ENCODE data around the gene ERGIC3. TPM values are rescaled to one million over a fixed set of nuclear protein-coding genes. Genes with fewer than 3 reads are reported as not detected.

Gene ERGIC3
- total RNA-seq, 1 donor from 2014 or later = 460 TPM

DNA sequence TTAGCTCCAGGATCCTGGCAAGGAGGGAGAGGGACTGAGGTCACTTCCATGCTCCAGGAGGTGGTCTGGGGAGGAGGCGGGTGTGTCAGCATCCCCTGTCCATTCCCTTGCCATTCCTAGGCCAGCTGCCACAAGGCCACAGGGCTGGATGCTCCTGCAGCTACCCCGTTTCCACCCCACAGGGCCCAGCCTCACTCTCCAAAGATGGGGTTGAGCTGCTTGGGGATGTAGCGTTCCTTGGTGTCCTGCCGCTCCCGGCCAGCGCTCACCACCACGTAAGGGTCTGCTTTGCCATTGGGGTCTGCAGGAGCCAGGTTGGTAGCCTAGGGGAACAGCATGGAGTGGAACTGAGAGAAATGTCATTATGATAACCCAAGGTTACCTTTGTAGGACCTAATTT is 23.0 kb downstream of the ERGIC3 start:
- DNase-seq (ENCODE audit: low read depth) (no peak), FAIRE-seq (no peak)
- Histone ChIP-seq H3K36me3 (ENCODE audit: control insufficient read depth, insufficient read depth, low read length) (no peaks in the 10 kb centered on the region), H3K27me3 (ENCODE audit: control insufficient read depth, insufficient read depth, low read length) (no peaks in the 10 kb centered on the region), H3K4me3 (ENCODE audit: low read depth, low read length) (no peak overlapping the region)
- no peak for TF ChIP-seq CTCF (IDR thresholded peaks at IDR 0.05; ENCODE audit: insufficient read depth, low read length, severe bottlenecking)

GRCh38 chr20:35568645-35569044 is 26.8 kb downstream of the ERGIC3 start:
- Histone ChIP-seq H3K36me3 (ENCODE audit: control insufficient read depth, insufficient read depth, low read length) (no peaks in the 10 kb centered on the region), H3K27me3 (ENCODE audit: control insufficient read depth, insufficient read depth, low read length) (no peaks in the 10 kb centered on the region), H3K4me3 (ENCODE audit: low read depth, low read length) (no peak overlapping the region)
- peak; percentile 38 for TF ChIP-seq CTCF (IDR thresholded peaks at IDR 0.05; ENCODE audit: insufficient read depth, low read length, severe bottlenecking)
- FAIRE-seq (no peak), DNase-seq (ENCODE audit: low read depth) (peak; percentile 20)

DNA sequence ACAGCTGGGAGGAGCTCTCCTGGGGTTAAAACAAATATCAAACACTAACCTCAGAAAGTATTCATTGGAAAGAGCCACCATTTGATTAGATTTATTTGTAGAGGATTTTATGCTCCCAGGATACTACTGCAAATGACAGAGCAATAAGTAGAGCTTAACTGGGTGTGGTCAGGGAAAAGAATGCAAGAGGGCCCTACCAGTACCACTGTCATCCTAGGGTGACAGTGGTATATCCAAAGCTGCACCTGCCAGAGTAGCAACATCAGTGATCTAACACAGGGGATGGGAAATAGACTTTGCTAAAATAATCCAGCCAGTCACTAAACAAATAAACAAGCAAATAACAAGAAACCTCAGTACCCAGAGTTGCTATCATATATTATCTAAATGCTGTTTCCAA is 29.7 kb downstream of the ERGIC3 start:
- no peaks in the 10 kb centered on the region for H3K36me3 ChIP-seq (ENCODE audit: control insufficient read depth, insufficient read depth, low read length)
- no peaks in the 10 kb centered on the region for H3K27me3 ChIP-seq (ENCODE audit: control insufficient read depth, insufficient read depth, low read length)
- no peak overlapping the region for H3K4me3 ChIP-seq (ENCODE audit: low read depth, low read length)
- no peak for TF ChIP-seq CTCF (IDR thresholded peaks at IDR 0.05; ENCODE audit: insufficient read depth, low read length, severe bottlenecking)
- FAIRE-seq = no peak
- DNase-seq (ENCODE audit: low read depth) = no peak

DNA sequence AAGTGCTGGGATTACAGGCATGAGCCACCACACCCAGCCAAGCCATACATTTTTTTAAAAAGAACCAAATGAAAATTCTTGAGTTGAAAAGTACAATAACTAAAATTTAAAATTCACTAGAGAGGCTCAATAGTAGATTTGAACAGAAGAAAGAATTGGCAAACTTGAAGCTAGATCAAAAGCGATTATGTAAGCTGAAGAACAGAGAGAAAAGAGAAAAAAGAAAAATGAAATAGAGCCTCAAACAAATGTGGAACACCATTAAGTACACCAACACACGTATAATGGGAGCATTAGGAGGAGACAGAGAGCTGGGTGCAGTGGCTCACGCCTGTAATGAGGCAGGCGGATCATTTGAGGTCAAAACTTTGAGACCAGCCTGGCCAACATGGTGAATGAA is 31.0 kb downstream of the ERGIC3 start:
- H3K4me3 ChIP-seq (ENCODE audit: low read depth, low read length) = no peak overlapping the region
- H3K27me3 ChIP-seq (ENCODE audit: control insufficient read depth, insufficient read depth, low read length) = no peaks in the 10 kb centered on the region
- H3K36me3 ChIP-seq (ENCODE audit: control insufficient read depth, insufficient read depth, low read length) = no peaks in the 10 kb centered on the region
- no peak for TF ChIP-seq CTCF (IDR thresholded peaks at IDR 0.05; ENCODE audit: insufficient read depth, low read length, severe bottlenecking)
- FAIRE-seq = no peak
- no peak for DNase-seq (ENCODE audit: low read depth)

- Histone ChIP-seq H3K4me3 (ENCODE audit: low read depth, low read length) (no peak overlapping the region), H3K36me3 (ENCODE audit: control insufficient read depth, insufficient read depth, low read length) (no peaks in the 10 kb centered on the region), H3K27me3 (ENCODE audit: control insufficient read depth, insufficient read depth, low read length) (no peaks in the 10 kb centered on the region)
- FAIRE-seq (no peak), DNase-seq (ENCODE audit: low read depth) (peak; percentile 75)
- TF ChIP-seq CTCF (IDR thresholded peaks at IDR 0.05; ENCODE audit: insufficient read depth, low read length, severe bottlenecking) = no peak
Observed at GRCh38 chr20:35575958-35576357, 34.1 kb downstream of the ERGIC3 start.

GRCh38 chr20:35576816-35577215 is 34.9 kb downstream of the ERGIC3 start:
- FAIRE-seq (no peak), DNase-seq (ENCODE audit: low read depth) (no peak)
- TF ChIP-seq CTCF (IDR thresholded peaks at IDR 0.05; ENCODE audit: insufficient read depth, low read length, severe bottlenecking) = no peak

More at GRCh38 chr20:35576816-35577215, 34.9 kb downstream of the ERGIC3 start:
- no peaks in the 10 kb centered on the region for H3K27me3 ChIP-seq (ENCODE audit: control insufficient read depth, insufficient read depth, low read length)
- no peaks in the 10 kb centered on the region for H3K36me3 ChIP-seq (ENCODE audit: control insufficient read depth, insufficient read depth, low read length)
- H3K4me3 ChIP-seq (ENCODE audit: low read depth, low read length) = no peak overlapping the region
